ENCODE data around the gene TPRG1. TPM values are rescaled to one million over a fixed set of nuclear protein-coding genes. Genes with fewer than 3 reads are reported as not detected.
"Not testable (repeated sequence)": the region's sequence is repeated elsewhere in the genome, so short reads cannot be mapped to it uniquely, and the experiment has no call there.

TPRG1 gene
- total RNA-seq, 2 donors from 2014 or later = 1.1 to 2.7 TPM

DNA sequence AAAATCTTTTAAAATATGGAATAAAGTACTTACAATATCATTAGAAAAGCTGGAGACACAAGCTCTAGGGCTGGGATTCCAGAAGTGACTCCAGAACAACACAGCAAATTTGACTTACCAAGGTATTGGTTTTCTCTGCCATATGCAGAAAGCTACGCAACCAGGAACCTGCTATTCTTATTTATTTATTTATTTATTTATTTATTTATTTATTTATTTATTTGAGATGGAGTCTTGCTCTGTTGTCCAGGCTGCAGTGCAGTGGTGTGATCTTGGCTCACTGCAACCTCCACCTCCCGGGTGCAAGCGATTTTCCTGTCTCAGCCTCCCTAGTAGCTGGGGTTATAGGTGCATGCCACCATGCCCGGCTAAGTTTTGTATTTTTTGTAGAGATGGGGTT is 157.9 kb downstream of the TPRG1 start:
- intact Hi-C loops (cut with DNase I, micrococcal nuclease); DNase-seq; ATAC-seq: not testable (repeated sequence)

DNA sequence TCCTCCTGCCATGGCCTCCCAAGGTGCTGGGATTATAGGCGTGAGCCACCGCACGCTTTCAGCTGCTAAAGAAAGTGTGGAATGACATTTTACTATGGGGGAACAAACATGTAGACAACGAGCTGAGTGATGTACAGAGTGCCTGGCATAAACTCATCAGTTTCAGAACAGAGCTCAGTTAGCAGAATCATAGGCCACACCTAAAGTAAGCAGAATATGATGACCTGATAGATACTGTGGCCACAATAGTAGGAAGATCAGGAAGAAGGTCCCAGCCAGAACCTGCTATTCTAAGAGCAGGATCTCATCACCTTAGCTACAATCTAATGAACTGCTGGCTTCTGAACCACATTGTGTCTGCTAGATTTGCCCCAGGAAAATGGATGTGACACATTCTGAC is 158.3 kb downstream of the TPRG1 start:
- no peak for DNase-seq
- ATAC-seq = peak; percentile 61
- intact Hi-C loops (cut with DNase I, micrococcal nuclease) = no loop called here

- ATAC-seq (no peak), DNase-seq (no peak)
- intact Hi-C loops (cut with DNase I, micrococcal nuclease) = no loop called here
These were observed 159.2 kb downstream of the TPRG1 start for GRCh38 chr3:189331002-189331418.

GRCh38 chr3:189334064-189334920 is 162.5 kb downstream of the TPRG1 start:
- ATAC-seq = peak; percentile 39
- no peak for DNase-seq
- intact Hi-C loops (cut with DNase I, micrococcal nuclease) = no loop called here

GRCh38 chr3:189337673-189338091 is 165.9 kb downstream of the TPRG1 start:
- intact Hi-C loops (cut with DNase I, micrococcal nuclease) = no loop called here
- DNase-seq = no peak
- no peak for ATAC-seq

- no peak for ATAC-seq
- intact Hi-C loops (cut with DNase I, micrococcal nuclease) = no loop called here
- no peak for DNase-seq
These were observed 166.6 kb downstream of the TPRG1 start for GRCh38 chr3:189338366-189338765.

DNA sequence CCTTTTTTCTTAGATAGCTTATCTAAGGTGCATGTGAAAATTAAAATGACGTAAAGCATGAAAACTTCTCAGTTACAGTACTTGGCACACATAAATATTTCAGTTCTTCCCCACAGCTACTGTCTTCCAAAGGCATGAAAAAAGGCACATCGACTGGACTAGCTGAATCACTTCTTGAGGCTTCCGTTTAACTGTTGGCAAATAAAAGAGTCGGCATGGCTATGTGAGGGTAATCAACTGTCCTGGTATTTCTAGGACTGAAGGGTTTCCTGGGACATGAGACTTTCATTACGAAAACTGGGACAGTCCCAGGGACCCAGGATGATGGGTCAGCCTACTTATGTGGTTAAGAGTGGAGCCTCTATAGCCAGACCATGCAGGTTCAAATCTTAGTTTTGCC is 168.2 kb downstream of the TPRG1 start:
- intact Hi-C loops (cut with DNase I, micrococcal nuclease) = no loop called here

GRCh38 chr3:189340680-189341460 is 169.1 kb downstream of the TPRG1 start:
- ATAC-seq (no peak), DNase-seq (no peak)
- intact Hi-C loops (cut with DNase I, micrococcal nuclease) = no loop called here

More for the DNA sequence above, 168.2 kb downstream of the TPRG1 start:
- ATAC-seq (no peak), DNase-seq (no peak)

DNA sequence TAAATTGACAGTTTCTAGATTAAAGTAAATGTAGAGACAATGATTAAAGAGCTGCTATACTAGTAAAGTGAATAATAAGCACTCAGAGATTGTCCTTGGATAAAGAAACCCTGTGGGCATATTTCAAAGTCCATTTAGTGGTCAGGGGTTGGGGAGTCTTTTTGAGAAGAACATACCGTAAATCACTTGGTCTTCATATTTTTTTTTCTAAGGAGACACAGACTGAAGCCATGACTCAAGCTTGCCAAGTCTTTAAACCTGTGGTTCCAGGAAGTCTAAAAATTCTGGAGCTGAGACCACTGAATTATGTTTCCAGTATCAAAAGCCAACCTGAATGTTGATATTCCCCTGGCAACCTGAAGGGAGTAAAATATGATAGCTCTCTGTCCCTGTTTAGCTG is 171.0 kb downstream of the TPRG1 start:
- DNase-seq = no peak
- intact Hi-C loops (cut with DNase I, micrococcal nuclease) = no loop called here
- ATAC-seq = no peak

GRCh38 chr3:189344996-189345395 is 173.2 kb downstream of the TPRG1 start:
- intact Hi-C loops (cut with DNase I, micrococcal nuclease) = no loop called here
- DNase-seq (no peak), ATAC-seq (no peak)

DNA sequence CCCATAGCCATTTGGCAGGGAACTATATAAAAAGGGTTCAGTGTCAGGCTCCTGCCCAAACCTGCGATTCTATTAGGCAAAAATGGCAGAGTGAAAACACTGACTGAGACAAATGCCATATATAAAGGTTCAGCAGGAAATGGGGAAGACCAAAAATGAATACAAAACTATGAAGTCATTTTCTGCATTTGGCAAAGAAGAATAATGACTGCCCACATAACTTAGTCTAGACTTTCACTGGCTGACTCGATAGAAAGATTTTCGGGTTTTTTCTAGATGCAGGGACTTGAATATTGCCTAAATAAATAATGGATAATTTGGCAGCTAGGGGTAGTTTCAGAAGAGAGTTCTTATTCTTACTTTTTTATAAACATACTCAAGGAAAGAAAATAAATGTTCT is 178.0 kb downstream of the TPRG1 start:
- intact Hi-C loops (cut with DNase I, micrococcal nuclease) = no loop called here
- no peak for ATAC-seq

DNA sequence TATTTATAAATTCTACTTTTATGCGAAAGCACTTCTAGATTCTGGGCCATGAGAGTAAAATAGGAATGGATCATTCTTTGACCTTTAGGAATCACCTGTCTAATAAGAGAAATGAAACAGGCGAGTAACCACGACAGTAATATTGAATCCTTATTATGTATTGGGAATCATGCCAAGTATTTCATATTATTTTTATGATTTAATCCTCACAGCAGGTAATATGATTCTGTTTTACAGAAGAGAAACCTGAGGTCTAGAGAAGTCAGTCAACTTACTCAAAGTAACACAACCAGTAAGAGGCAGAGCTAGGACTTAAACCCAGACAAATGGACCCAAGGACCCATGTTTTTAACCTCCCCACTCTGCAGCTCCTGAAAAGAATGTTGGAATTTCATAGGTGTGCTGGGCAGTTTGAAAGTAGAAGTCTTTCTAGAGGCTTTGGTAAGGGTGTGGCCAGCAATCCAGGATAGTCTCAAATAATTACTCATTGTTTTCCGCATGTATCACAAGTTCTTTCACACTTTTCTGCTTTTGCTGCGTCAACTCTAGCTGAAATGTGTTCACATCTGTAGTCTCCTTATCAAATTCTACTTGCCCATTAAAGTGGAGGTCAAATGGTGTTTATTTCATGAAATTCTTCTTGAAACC is 181.7 kb downstream of the TPRG1 start:
- ATAC-seq (peak; percentile 62), DNase-seq (no peak)
- intact Hi-C loops (cut with DNase I, micrococcal nuclease) = no loop called here

More for the DNA sequence above, 178.0 kb downstream of the TPRG1 start:
- DNase-seq = no peak

GRCh38 chr3:189353988-189354889 is 182.5 kb downstream of the TPRG1 start:
- intact Hi-C loops (cut with DNase I, micrococcal nuclease) = no loop called here
- DNase-seq (peak in 1 of 2 donors; percentile 11), ATAC-seq (peak; percentile 86)

DNA sequence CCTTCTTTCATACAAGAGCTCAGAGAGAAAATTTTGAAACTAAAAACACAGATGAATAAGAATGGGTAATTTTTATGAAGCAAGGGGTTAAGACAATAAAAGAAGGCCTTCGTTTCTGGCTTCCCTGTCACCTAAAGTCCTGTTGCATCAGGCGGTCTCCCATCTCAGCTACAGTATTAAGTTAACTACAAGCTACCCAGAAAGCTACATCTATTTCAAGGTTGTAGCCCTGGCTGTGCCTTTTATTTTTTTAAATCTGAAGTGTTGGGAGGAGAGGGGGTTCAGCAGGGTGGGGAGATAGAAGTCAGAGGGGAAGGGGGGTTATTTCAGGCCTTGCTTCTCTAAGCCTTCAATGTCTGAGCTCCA is 183.3 kb downstream of the TPRG1 start:
- intact Hi-C loops (cut with DNase I, micrococcal nuclease) = no loop called here
- DNase-seq = no peak
- no peak for ATAC-seq

DNA sequence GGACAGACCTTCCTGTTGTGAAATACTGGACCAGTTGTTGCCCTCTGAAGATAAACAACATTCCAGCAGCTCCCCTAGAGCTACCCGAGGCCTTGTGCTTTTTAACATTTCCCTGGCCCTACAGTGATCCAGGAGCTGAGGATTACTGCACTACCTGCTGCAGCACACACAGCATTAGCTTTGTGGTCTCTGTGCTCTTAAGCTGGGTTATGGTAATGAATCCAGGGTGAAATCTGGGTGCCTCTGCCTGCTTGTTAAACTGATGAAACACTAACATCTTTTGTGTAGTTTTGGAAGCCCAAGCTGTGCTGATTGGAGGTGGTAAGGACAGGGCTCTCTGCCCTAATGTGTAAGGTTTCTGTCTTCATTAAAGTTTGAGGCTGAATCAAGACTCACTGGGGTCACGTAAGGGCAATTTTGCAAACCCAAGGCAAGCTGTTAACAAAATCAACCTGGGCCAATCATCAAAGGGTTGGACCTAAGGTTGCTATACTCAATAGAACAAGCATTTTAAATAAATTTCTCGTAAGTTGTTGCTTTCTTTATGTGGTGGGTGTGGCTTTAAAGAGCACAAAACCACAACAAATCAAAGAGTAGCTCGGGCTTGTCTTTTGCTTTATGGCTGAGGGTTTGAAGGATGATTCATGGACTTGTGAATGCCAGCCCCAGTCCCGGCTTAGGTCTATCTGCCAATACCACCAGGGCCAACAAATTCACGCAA is 183.9 kb downstream of the TPRG1 start:
- DNase-seq = peak in 1 of 2 donors; percentile 8
- peak; percentile 61 for ATAC-seq
- intact Hi-C loops (cut with DNase I, micrococcal nuclease) = no loop called here

DNA sequence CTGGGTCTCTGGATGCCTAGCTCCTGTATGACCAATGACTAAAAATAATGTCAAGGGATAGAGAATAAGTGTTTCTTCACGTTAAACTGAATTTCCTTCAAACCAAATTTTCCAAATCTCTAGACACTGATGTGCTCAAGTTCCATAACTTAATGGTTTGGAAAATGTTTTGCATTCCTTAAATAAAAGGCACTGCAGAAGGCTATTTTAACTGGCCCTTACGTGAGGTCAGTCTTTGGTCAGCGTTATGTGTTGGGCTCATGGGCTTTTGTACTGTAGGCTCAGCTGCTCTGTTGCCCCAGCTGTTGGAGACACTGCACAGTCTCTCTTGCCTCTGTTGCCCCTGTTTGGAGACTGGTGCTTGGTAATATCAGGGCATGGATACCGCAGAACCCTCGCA is 188.5 kb downstream of the TPRG1 start:
- intact Hi-C loops (cut with DNase I, micrococcal nuclease) = no loop called here
- DNase-seq (no peak), ATAC-seq (no peak)

- no peak for ATAC-seq
- intact Hi-C loops (cut with DNase I, micrococcal nuclease) = no loop called here
- no peak for DNase-seq
These were observed 189.5 kb downstream of the TPRG1 start for GRCh38 chr3:189361103-189361835.
